Aorta (tissue), 5 donors: ENCODE measurements around the gene KLHL40. TPM values are rescaled to one million over a fixed set of nuclear protein-coding genes. Genes with fewer than 3 reads are reported as not detected.

Experiments used
- ATAC-seq: fragments of 200-7000 bp; cut with Tn5 transposase; one replicate; pipeline ENCODE4 v1.9.1; 2022; ENCODE audit warnings: moderate library complexity; ENCODE audit not compliant: low FRiP score
- DNase-seq, 2 donors: peaks; one replicate each; pipeline ENCODE4 v3.0.0-alpha.2; 2020
- H3K27ac ChIP-seq, 2 donors: one replicate each; pipeline ENCODE4 v1.5.1; 2013; ENCODE audit warnings: low read length in 2 of 2, mild to moderate bottlenecking in 2 of 2, moderate library complexity in 2 of 2, control low read depth in 1 of 2, inconsistent platforms in 1 of 2, low read depth in 1 of 2
- H3K27me3 ChIP-seq, 2 donors: one replicate each; pipeline ENCODE4 v1.6.1; 2013; ENCODE audit warnings: control low read depth in 1 of 2, low read length in 1 of 2, mild to moderate bottlenecking in 1 of 2, moderate library complexity in 1 of 2; ENCODE audit not compliant: insufficient read depth in 2 of 2, control insufficient read depth in 1 of 2
- H3K36me3 ChIP-seq, 2 donors: one replicate each; pipeline ENCODE4 v1.6.1; 2013; ENCODE audit warnings: control low read depth in 1 of 2, low read length in 1 of 2, mild to moderate bottlenecking in 1 of 2; ENCODE audit not compliant: insufficient read depth in 2 of 2, control insufficient read depth in 1 of 2
- H3K4me1 ChIP-seq, 2 donors: one replicate each; pipeline ENCODE4 v1.6.1; 2013; ENCODE audit warnings: low read length in 2 of 2, control low read depth in 1 of 2, mild to moderate bottlenecking in 1 of 2, moderate library complexity in 1 of 2; ENCODE audit not compliant: insufficient read depth in 2 of 2, control insufficient read depth in 1 of 2
- H3K4me3 ChIP-seq, 2 donors: one replicate each; pipeline ENCODE4 v1.5.1; 2013; ENCODE audit warnings: low read length in 2 of 2, control low read depth in 1 of 2, mild to moderate bottlenecking in 1 of 2
- H3K9me3 ChIP-seq: one replicate; pipeline ENCODE4 v1.6.1; 2013; ENCODE audit warnings: mild to moderate bottlenecking, low read length; ENCODE audit not compliant: control insufficient read depth
- WGBS, 2 donors: extraction: QIAGEN DNeasy Blood & Tissue Kit; methylation state at CpG; one replicate each; pipeline ENCODE4 v1.1.7; 2013; 5-methylcytosine and 5-hydroxymethylcytosine counted together
- intact Hi-C, 2 donors: fragments of 100-400 bp; cut with DNase I; formaldehyde crosslinking; loops; one replicate each; pipeline versions ENCODE4 v1.14.2 to v1.15.0; 2022
- polyA plus RNA-seq, 2 donors: library from polyadenylated mRNA; stranded (reverse); fragments of 200-250 nt; gene quantifications; one replicate each; pipeline ENCODE4 v1.2.3, GENCODE V29; 2013
- total RNA-seq, 2 donors: library from RNA; stranded (reverse); fragmentation: NEBNext Ultra II Directional; extraction: Animal tissue kit (Norgen Biotek cat#: 25700); gene quantifications; one replicate each; pipeline ENCODE4 v1.2.1, GENCODE V29; 2021
- donor health status: healthy with polysubstance abuse.
- donor health status: Bipolar disorder and iron deficiency.
- donor health status: DM: no; HTN: no; CAD: no.
- donor health status: DM: no; HTN: no; CAD: no.
- donor health status: DM: yes; HTN: yes; CAD: no.

Gene KLHL40
- total and polyA plus RNA-seq, 4 donors, result 0.26 TPM; not detected in 3

DNA sequence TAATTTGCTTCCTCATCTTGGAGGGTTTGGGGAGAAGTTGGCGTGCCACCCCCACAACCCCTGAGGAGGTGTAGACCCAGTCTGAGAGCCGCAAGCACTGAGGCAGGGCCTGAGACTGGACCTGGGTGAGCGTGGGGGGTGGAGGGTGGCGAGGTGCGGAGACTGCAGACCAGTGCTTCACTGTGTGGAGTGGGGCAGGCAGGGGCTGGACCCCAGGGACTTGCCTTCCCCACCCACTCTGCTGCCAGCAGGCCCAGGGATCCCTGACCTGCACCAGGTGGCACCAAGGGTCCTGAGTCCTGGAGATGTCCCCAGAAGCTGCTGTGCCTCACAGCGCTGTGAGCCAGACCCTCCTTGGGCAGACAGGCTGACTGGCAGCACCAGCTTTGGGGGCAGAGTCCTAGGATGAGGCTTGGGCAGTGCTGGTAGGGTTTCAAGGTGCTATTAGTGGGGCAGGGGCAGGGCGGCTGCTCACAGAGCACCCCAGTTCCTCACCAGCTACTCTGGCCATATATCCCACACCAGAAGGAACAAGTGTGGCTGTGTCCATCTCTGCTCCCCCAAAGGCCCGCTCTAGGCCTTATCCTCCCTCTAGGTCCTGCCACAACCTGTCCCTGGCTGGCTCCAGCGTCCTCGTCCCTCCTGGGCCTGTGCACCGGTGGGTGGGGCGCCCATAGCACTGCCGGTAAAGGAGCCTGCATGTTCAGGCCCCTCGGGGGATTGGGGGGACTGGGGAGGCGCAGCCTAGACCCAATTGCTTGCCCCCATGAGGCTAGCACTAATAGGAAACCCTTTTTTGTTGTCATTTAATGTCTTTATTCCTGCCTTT lies 20.1 kb upstream of the KLHL40 start:
- Histone ChIP-seq H3K27me3 (no peaks in the 10 kb centered on the region), H3K4me1 (peaks cover 0 to 2% of the 10 kb centered on the region in 2 donors), H3K4me3 (no peak overlapping the region), H3K36me3 (no peaks in the 10 kb centered on the region), H3K9me3 (no peaks in the 10 kb centered on the region), H3K27ac (peak overlapping the region in 1 of 2 donors; percentile 9)
- intact Hi-C loops, result no loop called here
- ATAC-seq, result no peak
- 70 to 76% methylated on average over 14 to 15 of the region's 15 CpGs for WGBS, 2 donors
- peak in 1 of 2 donors; percentile 76 for DNase-seq

DNA sequence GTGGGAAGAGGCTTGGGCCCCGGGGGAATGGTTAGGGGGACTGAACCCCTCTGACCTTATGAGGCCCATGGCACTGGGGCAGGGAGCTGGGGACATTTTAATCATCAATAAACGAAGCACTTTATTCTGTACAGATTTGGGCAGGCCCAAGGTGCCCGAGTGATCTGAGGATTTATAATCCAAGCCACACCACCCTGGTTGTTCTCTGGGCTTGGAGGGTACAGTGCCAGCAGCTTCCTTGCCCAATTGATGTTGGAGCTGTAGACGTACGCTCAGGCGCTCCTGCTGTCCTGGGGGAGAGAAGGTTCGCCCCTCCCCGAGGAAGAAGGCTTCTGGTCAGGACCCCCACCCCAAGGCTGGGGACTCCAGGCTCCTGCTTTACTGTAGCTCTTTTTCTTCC lies 19.3 kb upstream of the KLHL40 start:
- ATAC-seq (no peak), DNase-seq (peak in 1 of 2 donors; percentile 43)
- Histone ChIP-seq H3K4me3 (no peak overlapping the region), H3K36me3 (no peaks in the 10 kb centered on the region), H3K27ac (peak overlapping the region in 1 of 2 donors; percentile 9), H3K27me3 (no peaks in the 10 kb centered on the region), H3K4me1 (peaks cover 0 to 2% of the 10 kb centered on the region in 2 donors), H3K9me3 (no peaks in the 10 kb centered on the region)
- 17 to 19% methylated on average over 7 to 8 of the region's 8 CpGs for WGBS, 2 donors
- intact Hi-C loops, result no loop called here

GRCh38 chr3:42666577-42666998 lies 18.7 kb upstream of the KLHL40 start:
- 47 to 58% methylated on average over 4 of the region's 4 CpGs for WGBS, 2 donors
- no peaks in the 10 kb centered on the region for H3K36me3 ChIP-seq
- H3K9me3 ChIP-seq, result no peaks in the 10 kb centered on the region
- DNase-seq, result peak in 1 of 2 donors; percentile 77
- intact Hi-C loops, result no loop called here
- H3K27ac ChIP-seq, result peak overlapping the region in 1 of 2 donors; percentile 45
- H3K4me1 ChIP-seq, result peaks cover 0 to 2% of the 10 kb centered on the region in 2 donors
- ATAC-seq, result peak; percentile 9
- H3K27me3 ChIP-seq, result no peaks in the 10 kb centered on the region
- no peak overlapping the region for H3K4me3 ChIP-seq

DNA sequence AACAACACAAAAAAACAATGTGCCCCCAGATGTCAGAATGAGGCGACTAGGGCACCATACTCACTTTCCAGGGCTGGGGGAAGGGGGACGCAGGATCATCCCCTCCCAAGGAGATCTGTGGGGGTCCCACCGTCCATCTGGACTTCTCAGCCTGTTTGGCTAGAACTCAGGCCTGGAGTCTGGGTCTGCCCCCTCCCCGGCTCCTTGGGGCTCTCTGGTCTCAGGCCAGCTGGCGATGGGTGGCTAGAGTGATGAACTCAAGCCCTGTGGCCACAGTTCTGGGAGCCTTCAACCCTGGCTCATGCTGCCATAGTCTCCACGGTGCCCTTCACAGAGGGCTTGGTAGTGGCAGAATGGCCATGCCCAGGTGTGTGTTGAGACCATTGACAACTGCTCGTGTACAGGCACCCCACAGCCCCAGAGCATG lies 18.2 kb upstream of the KLHL40 start:
- no peaks in the 10 kb centered on the region for H3K27me3 ChIP-seq
- ATAC-seq (no peak), DNase-seq (peak in 1 of 2 donors; percentile 64)
- no peak overlapping the region for H3K4me3 ChIP-seq
- H3K4me1 ChIP-seq, result peaks cover 0 to 2% of the 10 kb centered on the region in 2 donors
- no peaks in the 10 kb centered on the region for H3K36me3 ChIP-seq
- no peak overlapping the region for H3K27ac ChIP-seq
- no peaks in the 10 kb centered on the region for H3K9me3 ChIP-seq
- intact Hi-C loops, result no loop called here
- 35 to 41% methylated on average over 7 of the region's 7 CpGs for WGBS, 2 donors

GRCh38 chr3:42667523-42668412 lies 17.6 kb upstream of the KLHL40 start:
- Histone ChIP-seq H3K27ac (no peak overlapping the region), H3K4me1 (peaks cover 0 to 2% of the 10 kb centered on the region in 2 donors), H3K36me3 (no peaks in the 10 kb centered on the region), H3K9me3 (no peaks in the 10 kb centered on the region), H3K27me3 (no peaks in the 10 kb centered on the region), H3K4me3 (no peak overlapping the region)
- ATAC-seq (peak; percentile 2), DNase-seq (no peak)
- intact Hi-C loops, result no loop called here
- 33 to 37% methylated on average over 8 of the region's 8 CpGs for WGBS, 2 donors

DNA sequence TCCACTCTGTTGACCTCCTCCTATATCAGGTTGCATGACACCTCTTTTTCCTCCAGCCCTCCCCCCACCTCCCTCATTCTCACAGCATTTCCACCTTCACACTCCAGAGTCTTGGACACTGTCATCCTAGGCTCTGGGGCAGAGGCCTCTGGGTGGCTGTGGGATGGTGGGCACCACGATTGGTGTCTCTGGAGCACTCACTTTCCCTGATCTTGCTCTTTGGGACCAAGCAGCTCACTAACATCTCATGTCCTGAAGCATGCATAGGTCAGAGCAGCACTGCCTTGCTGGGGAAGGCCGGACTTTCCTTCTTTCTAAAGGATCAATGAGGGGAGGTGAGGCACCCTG lies 16.9 kb upstream of the KLHL40 start:
- WGBS, 2 donors, result 86 to 88% methylated on average over 2 of the region's 2 CpGs
- no peak for DNase-seq
- no peak for ATAC-seq

GRCh38 chr3:42668793-42669217 lies 16.5 kb upstream of the KLHL40 start:
- DNase-seq, result no peak
- no peaks in the 10 kb centered on the region for H3K9me3 ChIP-seq
- H3K27ac ChIP-seq, result no peak overlapping the region
- intact Hi-C loops, result no loop called here
- 77 to 78% methylated on average over 4 of the region's 4 CpGs for WGBS, 2 donors
- peaks cover 0 to 2% of the 10 kb centered on the region in 2 donors for H3K4me1 ChIP-seq
- no peak for ATAC-seq
- no peaks in the 10 kb centered on the region for H3K27me3 ChIP-seq
- no peak overlapping the region for H3K4me3 ChIP-seq
- H3K36me3 ChIP-seq, result no peaks in the 10 kb centered on the region

More for the DNA sequence above, 16.9 kb upstream of the KLHL40 start:
- H3K27ac ChIP-seq, result no peak overlapping the region
- H3K4me1 ChIP-seq, result peaks cover 0 to 2% of the 10 kb centered on the region in 2 donors
- H3K9me3 ChIP-seq, result no peaks in the 10 kb centered on the region
- intact Hi-C loops, result no loop called here
- no peak overlapping the region for H3K4me3 ChIP-seq
- no peaks in the 10 kb centered on the region for H3K27me3 ChIP-seq
- no peaks in the 10 kb centered on the region for H3K36me3 ChIP-seq

GRCh38 chr3:42670051-42670576 lies 15.2 kb upstream of the KLHL40 start:
- DNase-seq, result no peak

More at GRCh38 chr3:42670051-42670576, 15.2 kb upstream of the KLHL40 start:
- Histone ChIP-seq H3K27ac (no peak overlapping the region), H3K36me3 (no peaks in the 10 kb centered on the region), H3K4me1 (peaks cover 0 to 2% of the 10 kb centered on the region in 2 donors), H3K27me3 (no peaks in the 10 kb centered on the region), H3K9me3 (no peaks in the 10 kb centered on the region), H3K4me3 (no peak overlapping the region)
- intact Hi-C loops, result no loop called here
- 71 to 75% methylated on average over 7 of the region's 7 CpGs for WGBS, 2 donors
- ATAC-seq, result no peak
